ENCODE data around the gene SORL1. TPM values are rescaled to one million over a fixed set of nuclear protein-coding genes. Genes with fewer than 3 reads are reported as not detected.

The SORL1 gene
- total and polyA plus RNA-seq, 2 of the 13 experiments (the other 11 are each of a cell fraction or from before 2014, with no cell fraction given): 21.3 to 148 TPM

GRCh38 chr11:121478895-121479697 is 27.0 kb downstream of the SORL1 start:
- in situ Hi-C loops (cut with HindIII; ENCODE audit: extremely low pct_ligation_motif_present, low pct_unique_long_range_greater_than_20kb): no loop called here
- Histone ChIP-seq H3K79me2 (ENCODE audit: insufficient read depth, low read length) (peaks cover 10% of the 10 kb centered on the region), H3K4me1 (ENCODE audit: insufficient read depth, low read length) (peaks cover 41% of the 10 kb centered on the region), H3K36me3 (replicated peaks in 1 of 2; ENCODE audit: control insufficient read depth in 1 of 2, insufficient read depth in 2 of 2, low read length in 2 of 2) (peaks cover 28 to 45% of the 10 kb centered on the region in 2 experiments), H3K4me3 (replicated peaks in 1 of 3; ENCODE audit: insufficient read depth in 1 of 3, low read depth in 2 of 3, low read length in 3 of 3) (no peak overlapping the region), H3K4me2 (ENCODE audit: low read depth, low read length) (no peak overlapping the region), H3K9me3 (ENCODE audit: low read length) (no peaks in the 10 kb centered on the region), H4K20me1 (ENCODE audit: insufficient read depth, low read length) (peaks cover 27% of the 10 kb centered on the region; the same call in 1 of the 2 replicates), H3K9ac (ENCODE audit: insufficient read depth, low read depth, low read length) (no peak overlapping the region), H2AFZ (ENCODE audit: low read length) (no peak overlapping the region), H3K27ac (ENCODE audit: extremely low read length, insufficient read depth, low read length) (no peak overlapping the region), H3K27me3 (ENCODE audit: control insufficient read depth in 1 of 2, insufficient read depth in 2 of 2, low read length in 2 of 2) (no peaks in the 10 kb centered on the region)
- intact Hi-C loops (cut with micrococcal nuclease; ENCODE audit: unreplicated experiment): no loop called here
- TF ChIP-seq HMGXB4 (CRISPR knock-in tag; IDR thresholded peaks at IDR 0.05; ENCODE audit: borderline replicate concordance in 1 of 2, low read depth in 1 of 2) (no peak), MNT (IDR thresholded peaks at IDR 0.05) (no peak), PAF1 (CRISPR knock-in tag; IDR thresholded peaks at IDR 0.05) (no peak), REST (IDR thresholded peaks at IDR 0.05; ENCODE audit: borderline replicate concordance in 1 of 2, low read depth in 1 of 2, low read length in 2 of 2) (no peak), ZSCAN31 (CRISPR knock-in tag; IDR thresholded peaks at IDR 0.05; ENCODE audit: low read depth) (no peak), ZIK1 (CRISPR knock-in tag; IDR thresholded peaks at IDR 0.05; ENCODE audit: borderline replicate concordance, low read depth) (no peak), CBFB (CRISPR knock-in tag; IDR thresholded peaks at IDR 0.05) (no peak)
- POLR2A ChIA-PET: no interaction called here
- whole genome bisulfite sequencing (ENCODE audit: low lambda C conversion rate): over 99% methylated on average over 13 of the region's 25 CpGs
- no TSS peak for BruUV-seq (replicated peaks)
- FAIRE-seq (no peak), DNase-seq (ENCODE audit: low spot score) (no peak), ATAC-seq (no peak; the same call in 2 of the 3 replicates)
- CTCF ChIA-PET (ENCODE audit: low intra/inter-chr PET ratio, low total read pairs): no interaction called here

Data from HepG2 (cell line).